Osteoblast (primary cell): ENCODE data around the gene DDX51. TPM values are rescaled to one million over a fixed set of nuclear protein-coding genes. Genes with fewer than 3 reads are reported as not detected.

Experiments
- DNase-seq: peaks from one replicate; pipeline ENCODE4 v3.0.0; 2011; ENCODE audit warnings: low spot score, mixed read lengths; ENCODE audit not compliant: insufficient read length; ENCODE audit errors: missing footprints
- H2AFZ ChIP-seq: 2 replicates; pipeline ENCODE4 v1.6.0; 2011; ENCODE audit warnings: mild to moderate bottlenecking, low read length
- H3K27ac ChIP-seq: 2 replicates; pipeline ENCODE4 v1.5.1; 2011; ENCODE audit warnings: mild to moderate bottlenecking, low read depth, low read length, moderate library complexity
- H3K27me3 ChIP-seq: 2 replicates; pipeline ENCODE4 v1.6.0; 2012; ENCODE audit warnings: mild to moderate bottlenecking, control low read depth, inconsistent platforms, low read length, moderate library complexity; ENCODE audit not compliant: insufficient read depth
- H3K36me3 ChIP-seq: 2 replicates; pipeline ENCODE4 v1.5.1; 2011; ENCODE audit warnings: mild to moderate bottlenecking, low read length, control low read depth, moderate library complexity; ENCODE audit not compliant: insufficient read depth
- H3K4me1 ChIP-seq: 2 replicates; pipeline ENCODE4 v1.5.1; 2011; ENCODE audit warnings: mild to moderate bottlenecking, low read length, control low read depth, moderate library complexity; ENCODE audit not compliant: insufficient read depth
- H3K4me2 ChIP-seq: 2 replicates; pipeline ENCODE4 v1.6.0; 2011; ENCODE audit warnings: mild to moderate bottlenecking, low read length; ENCODE audit not compliant: insufficient read depth
- H3K4me3 ChIP-seq: fragments of 200-600 bp; sonication (generic); 3 replicates; pipeline ENCODE4 v1.5.1; 2012; ENCODE audit warnings: mild to moderate bottlenecking, low read length, inconsistent platforms; ENCODE audit not compliant: insufficient read depth
- H3K79me2 ChIP-seq: 2 replicates; pipeline ENCODE4 v1.6.0; 2012; ENCODE audit warnings: mild to moderate bottlenecking, low read length, control low read depth, inconsistent platforms; ENCODE audit not compliant: insufficient read depth
- H3K9me3 ChIP-seq: 2 replicates; pipeline ENCODE4 v1.5.1; 2011; ENCODE audit warnings: low read depth, low read length, control low read depth
- H4K20me1 ChIP-seq: 2 replicates; pipeline ENCODE4 v1.6.0; 2012; ENCODE audit warnings: mild to moderate bottlenecking, low read length, control low read depth; ENCODE audit not compliant: insufficient read depth
- total RNA-seq: library from RNA; depleted of rRNA; stranded (reverse); fragments of >200 nt; gene quantifications from 2 replicates; pipeline ENCODE4 v1.2.3, GENCODE V29; 2012
- TF ChIP-seq, protein P1 (sequence below): IDR thresholded peaks from 2 replicates; pipeline ENCODE4 v1.5.1; 2011; ENCODE audit warnings: mild to moderate bottlenecking, low read depth, low read length, moderate library complexity; ENCODE audit errors: extremely low read depth

Gene DDX51, protein sequence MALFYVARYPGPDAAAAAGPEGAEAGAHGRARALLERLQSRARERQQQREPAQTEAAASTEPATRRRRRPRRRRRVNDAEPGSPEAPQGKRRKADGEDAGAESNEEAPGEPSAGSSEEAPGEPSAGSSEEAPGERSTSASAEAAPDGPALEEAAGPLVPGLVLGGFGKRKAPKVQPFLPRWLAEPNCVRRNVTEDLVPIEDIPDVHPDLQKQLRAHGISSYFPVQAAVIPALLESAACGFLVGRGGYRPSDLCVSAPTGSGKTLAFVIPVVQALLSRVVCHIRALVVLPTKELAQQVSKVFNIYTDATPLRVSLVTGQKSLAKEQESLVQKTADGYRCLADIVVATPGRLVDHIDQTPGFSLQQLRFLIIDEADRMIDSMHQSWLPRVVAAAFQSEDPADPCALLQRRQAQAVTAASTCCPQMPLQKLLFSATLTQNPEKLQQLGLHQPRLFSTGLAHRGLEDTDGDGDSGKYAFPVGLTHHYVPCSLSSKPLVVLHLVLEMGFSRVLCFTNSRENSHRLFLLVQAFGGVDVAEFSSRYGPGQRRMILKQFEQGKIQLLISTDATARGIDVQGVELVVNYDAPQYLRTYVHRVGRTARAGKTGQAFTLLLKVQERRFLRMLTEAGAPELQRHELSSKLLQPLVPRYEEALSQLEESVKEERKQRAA
- 6.2 and 7.4 TPM in 2 replicates for total RNA-seq

DNA sequence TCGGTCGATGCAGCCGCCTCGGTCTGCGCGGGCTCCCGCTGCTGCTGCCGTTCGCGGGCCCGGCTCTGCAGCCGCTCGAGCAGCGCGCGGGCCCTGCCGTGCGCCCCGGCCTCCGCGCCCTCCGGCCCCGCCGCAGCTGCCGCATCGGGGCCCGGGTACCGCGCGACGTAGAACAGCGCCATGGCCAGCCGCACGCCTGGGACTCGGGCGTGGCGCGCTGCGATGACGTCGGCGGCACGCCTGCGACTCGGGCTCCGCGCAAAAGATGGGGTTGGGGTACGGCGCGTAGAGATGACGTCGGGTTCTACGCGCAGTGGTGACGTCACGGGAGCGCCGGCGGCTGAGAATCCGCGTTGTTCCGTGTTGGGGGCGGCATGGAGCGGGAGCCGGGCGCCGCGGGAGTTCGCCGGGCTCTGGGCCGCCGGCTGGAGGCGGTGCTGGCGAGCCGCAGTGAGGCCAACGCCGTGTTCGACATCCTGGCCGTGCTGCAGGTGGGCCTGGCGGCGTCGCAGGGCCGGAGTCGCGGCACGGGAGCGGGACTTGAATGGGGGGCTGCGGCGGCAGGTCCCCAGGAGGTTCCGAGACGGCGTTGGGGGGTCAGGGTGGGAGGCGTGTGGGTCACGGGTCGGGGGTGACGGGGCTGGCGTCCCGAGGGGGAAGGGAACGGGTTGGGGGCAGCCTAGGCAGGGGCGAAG, at the start of gene DDX51, which contains the start of gene NOC4L:
Gene DDX51 (minus strand): TSS at position 205 of the 695 bp plus-strand sequence. CDS start 23 bp downstream, at position 182.
Gene NOC4L (plus strand): TSS at position 343 of the 695 bp plus-strand sequence. CDS start 32 bp downstream, at position 375.
- no peaks in the 10 kb centered on the region for H3K9me3 ChIP-seq
- TF ChIP-seq, protein P1, sequence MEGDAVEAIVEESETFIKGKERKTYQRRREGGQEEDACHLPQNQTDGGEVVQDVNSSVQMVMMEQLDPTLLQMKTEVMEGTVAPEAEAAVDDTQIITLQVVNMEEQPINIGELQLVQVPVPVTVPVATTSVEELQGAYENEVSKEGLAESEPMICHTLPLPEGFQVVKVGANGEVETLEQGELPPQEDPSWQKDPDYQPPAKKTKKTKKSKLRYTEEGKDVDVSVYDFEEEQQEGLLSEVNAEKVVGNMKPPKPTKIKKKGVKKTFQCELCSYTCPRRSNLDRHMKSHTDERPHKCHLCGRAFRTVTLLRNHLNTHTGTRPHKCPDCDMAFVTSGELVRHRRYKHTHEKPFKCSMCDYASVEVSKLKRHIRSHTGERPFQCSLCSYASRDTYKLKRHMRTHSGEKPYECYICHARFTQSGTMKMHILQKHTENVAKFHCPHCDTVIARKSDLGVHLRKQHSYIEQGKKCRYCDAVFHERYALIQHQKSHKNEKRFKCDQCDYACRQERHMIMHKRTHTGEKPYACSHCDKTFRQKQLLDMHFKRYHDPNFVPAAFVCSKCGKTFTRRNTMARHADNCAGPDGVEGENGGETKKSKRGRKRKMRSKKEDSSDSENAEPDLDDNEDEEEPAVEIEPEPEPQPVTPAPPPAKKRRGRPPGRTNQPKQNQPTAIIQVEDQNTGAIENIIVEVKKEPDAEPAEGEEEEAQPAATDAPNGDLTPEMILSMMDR: no peak
- H3K79me2 ChIP-seq: peaks cover 51% of the 10 kb centered on the region
- no peaks in the 10 kb centered on the region for H3K27me3 ChIP-seq
- peak within 1 kb of the TSS; percentile 59 for H2AFZ ChIP-seq
- peak within 1 kb of the TSS; percentile 82 for H3K27ac ChIP-seq
- peaks cover 23% of the 10 kb centered on the region for H4K20me1 ChIP-seq
- H3K4me2 ChIP-seq: peak within 1 kb of the TSS; percentile 96
- peaks cover 30% of the 10 kb centered on the region for H3K36me3 ChIP-seq
- peak; percentile 100 for DNase-seq
- H3K4me3 ChIP-seq: peak within 1 kb of the TSS; percentile 92
- H3K4me1 ChIP-seq: peaks cover 16% of the 10 kb centered on the region

DNA sequence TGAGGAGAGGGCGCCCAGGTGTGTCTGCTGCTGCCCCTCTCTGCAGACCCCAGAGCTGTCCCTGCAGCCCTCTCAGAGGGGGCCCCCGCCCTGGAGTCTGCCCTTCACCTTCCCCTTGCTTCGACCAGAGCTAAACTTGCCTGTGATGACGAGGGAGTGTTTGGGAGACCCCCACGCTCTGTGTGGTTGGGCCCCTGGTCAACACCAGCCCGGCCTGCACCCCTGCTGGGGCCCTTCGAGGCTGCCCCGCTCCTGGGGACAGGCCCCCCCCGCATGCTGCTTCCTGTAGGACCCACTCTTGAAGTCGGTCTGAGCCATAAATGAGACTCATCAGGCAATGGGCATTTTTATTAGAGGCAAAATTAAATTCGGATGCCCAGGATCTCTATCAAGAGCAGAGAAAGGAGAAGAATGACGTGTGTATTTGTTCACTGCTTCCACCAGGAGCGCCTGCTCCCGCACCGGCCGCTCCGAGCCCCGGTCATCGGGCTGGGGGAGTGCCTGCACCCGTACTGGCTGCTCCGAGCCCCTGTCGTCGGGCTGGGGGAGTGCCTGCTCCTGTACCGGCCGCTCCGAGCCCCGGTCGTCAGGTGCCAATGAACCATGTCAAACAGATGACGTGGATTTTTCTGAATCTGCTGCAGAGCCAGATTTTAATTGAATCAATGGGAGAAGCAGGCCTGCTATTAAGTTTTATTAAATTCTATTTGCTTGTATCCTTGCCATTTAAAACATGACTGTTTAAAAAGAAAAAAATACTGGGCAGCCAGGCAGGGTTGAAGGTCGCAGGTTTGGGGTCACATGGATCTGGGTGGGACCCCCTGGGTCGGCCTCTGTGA, 47.8 kb upstream of the DDX51 start:
- peak; percentile 85 for DNase-seq
- no peaks in the 10 kb centered on the region for H4K20me1 ChIP-seq
- TF ChIP-seq, protein P1: no peak
- H3K9me3 ChIP-seq: peaks cover 10% of the 10 kb centered on the region
- no peak overlapping the region for H2AFZ ChIP-seq
- H3K36me3 ChIP-seq: no peaks in the 10 kb centered on the region
- no peak overlapping the region for H3K27ac ChIP-seq
- no peak overlapping the region for H3K4me3 ChIP-seq
- H3K4me1 ChIP-seq: no peaks in the 10 kb centered on the region
- no peaks in the 10 kb centered on the region for H3K79me2 ChIP-seq
- H3K27me3 ChIP-seq: no peaks in the 10 kb centered on the region
- no peak overlapping the region for H3K4me2 ChIP-seq

DNA sequence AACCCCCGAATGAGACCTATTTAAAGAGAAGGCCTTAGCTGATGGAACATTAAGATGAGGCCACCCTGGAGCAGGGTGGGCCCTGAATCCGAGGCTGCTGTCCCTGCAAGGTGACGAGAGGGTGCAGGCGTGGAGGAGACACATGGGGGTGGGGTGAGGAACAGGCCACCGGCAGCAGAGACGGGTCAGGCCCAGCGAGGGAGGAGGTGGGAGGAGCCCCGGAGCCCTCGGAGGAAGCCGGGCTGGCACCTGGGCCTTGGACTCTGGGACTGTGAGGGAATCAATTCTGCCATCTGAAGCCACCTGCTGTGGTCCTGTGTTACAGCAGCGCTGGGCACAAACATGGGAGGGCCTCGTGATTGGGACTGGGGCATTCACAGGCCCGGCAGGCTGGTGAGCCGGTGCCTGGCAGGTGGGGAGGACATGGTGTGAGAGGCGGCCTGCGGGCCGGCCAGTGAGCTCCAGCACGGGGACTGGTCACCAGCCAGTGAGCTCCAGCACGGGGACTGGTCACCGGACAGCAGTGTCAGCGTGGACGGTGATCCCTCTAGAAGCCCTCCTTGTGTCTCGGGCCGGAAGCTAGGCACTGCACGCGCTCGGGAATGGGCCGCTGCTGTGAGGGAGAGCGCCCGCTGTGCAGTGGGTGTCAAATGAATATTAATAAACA, 46.8 kb upstream of the DDX51 start:
- Histone ChIP-seq H3K4me2 (no peak overlapping the region), H3K4me1 (no peaks in the 10 kb centered on the region), H3K27me3 (no peaks in the 10 kb centered on the region), H3K9me3 (peaks cover 10% of the 10 kb centered on the region), H3K36me3 (no peaks in the 10 kb centered on the region), H3K4me3 (no peak overlapping the region), H2AFZ (no peak overlapping the region), H3K27ac (no peak overlapping the region), H4K20me1 (no peaks in the 10 kb centered on the region), H3K79me2 (no peaks in the 10 kb centered on the region)
- no peak for DNase-seq
- TF ChIP-seq, protein P1: no peak
